T-helper 22 cell (primary cell): Measurements from ENCODE around the gene ILKAP.

Experiments
- DNase-seq: peaks from one replicate; pipeline ENCODE4 v3.0.0-alpha.2; 2020; ENCODE audit warnings: low read depth

Gene ILKAP

DNA sequence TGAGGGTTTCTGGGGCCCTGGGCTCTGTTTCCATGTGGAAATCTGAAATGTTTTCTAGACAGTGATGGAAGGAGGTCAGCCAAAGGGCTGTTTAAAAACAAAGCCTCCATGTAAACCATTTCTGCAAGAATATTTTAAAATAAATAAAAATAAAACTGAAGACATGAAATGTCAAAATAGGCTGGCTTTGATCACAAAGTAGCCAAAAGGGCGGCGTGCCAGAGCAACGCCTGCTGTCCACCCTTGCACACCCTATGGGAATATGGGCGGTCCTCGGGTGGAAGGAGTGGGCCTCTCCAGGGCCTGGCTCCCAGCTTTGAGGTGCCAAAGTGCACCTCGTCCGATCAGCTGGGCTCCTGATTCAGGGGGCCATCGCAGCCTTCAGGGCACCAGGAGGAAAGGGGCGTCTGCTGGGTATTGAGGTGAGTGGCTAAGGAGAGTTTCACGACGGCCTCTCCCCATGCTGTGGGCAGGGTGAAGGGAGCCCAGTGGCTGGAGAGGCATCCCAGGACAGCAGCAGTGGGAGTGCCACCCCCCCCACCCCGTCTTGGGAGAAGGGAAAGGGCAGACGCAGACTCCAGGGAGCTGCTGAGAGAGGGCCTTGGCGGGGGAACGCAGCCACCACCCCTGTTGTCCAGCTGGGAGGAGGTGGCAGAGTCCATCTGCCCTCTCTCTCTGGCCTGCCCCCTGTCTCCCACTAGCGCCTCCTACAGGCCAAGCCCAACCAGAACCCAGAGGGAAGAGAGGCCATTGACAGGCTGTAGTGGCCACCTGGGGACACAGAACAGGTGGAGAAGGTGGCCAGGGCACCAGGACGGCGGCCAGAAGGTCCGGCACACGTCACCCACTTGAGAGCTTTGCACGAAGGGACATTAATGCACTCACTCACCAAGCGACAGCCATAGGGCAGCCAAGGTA lies 50.5 kb downstream of the ILKAP start:
- DNase-seq: no peak

GRCh38 chr2:238151628-238152235 lies 51.8 kb downstream of the ILKAP start:
- no peak for DNase-seq

DNA sequence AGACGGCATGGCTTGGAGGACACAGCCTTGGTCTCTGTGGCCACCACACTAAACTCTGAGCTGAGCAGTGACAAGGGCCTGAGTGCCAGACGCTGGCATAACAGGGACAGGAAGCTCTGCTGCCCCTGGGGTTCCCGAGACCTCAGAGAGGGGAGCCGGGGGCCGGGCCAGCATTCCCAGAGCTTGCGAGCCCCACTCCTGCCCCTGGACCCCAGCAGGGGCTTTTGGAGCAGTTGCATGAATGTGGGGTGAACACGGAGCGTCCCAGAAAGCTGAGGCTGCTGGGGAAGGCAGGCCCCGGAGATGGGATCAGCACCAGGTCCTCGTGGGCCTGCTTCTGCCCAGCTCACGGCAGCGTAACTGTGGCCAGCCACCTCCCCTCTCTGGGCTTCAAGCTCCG lies 52.3 kb downstream of the ILKAP start:
- DNase-seq: no peak

- DNase-seq: no peak
Observed at GRCh38 chr2:238150686-238151085, 52.8 kb downstream of the ILKAP start.

- DNase-seq: no peak
Observed at GRCh38 chr2:238149841-238150572, 53.5 kb downstream of the ILKAP start.

- DNase-seq: no peak
Observed at GRCh38 chr2:238148981-238149380, 54.5 kb downstream of the ILKAP start.

GRCh38 chr2:238146884-238147544 lies 56.5 kb downstream of the ILKAP start:
- no peak for DNase-seq

DNA sequence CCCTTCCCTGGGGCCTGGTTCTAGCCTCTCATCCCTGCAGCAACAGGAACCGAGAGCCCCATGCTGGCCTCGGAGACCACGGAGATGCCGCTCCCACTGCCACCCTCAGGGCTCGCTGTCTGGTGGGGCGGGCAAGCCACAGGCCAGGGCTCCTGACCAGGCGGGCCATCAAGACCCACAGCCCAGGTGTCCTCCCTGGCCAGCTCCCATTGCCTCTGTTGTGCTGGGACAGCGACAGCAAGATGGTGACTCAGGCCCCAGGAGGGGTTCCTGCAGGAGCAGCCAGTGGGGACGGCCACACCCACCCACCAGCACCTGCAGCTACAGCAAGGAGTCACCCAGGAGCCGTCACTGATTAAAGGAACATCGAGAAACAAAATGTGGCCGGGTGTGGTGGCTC lies 57.6 kb downstream of the ILKAP start:
- no peak for DNase-seq

- no peak for DNase-seq
Observed at GRCh38 chr2:238145046-238145445, 58.4 kb downstream of the ILKAP start.

GRCh38 chr2:238144262-238144661 lies 59.2 kb downstream of the ILKAP start:
- no peak for DNase-seq

- DNase-seq: no peak
Observed at GRCh38 chr2:238143239-238143951, 60.1 kb downstream of the ILKAP start.

- DNase-seq: no peak
Observed at GRCh38 chr2:238142382-238143205, 60.9 kb downstream of the ILKAP start.

GRCh38 chr2:238141541-238142318 lies 61.8 kb downstream of the ILKAP start:
- DNase-seq: no peak

DNA sequence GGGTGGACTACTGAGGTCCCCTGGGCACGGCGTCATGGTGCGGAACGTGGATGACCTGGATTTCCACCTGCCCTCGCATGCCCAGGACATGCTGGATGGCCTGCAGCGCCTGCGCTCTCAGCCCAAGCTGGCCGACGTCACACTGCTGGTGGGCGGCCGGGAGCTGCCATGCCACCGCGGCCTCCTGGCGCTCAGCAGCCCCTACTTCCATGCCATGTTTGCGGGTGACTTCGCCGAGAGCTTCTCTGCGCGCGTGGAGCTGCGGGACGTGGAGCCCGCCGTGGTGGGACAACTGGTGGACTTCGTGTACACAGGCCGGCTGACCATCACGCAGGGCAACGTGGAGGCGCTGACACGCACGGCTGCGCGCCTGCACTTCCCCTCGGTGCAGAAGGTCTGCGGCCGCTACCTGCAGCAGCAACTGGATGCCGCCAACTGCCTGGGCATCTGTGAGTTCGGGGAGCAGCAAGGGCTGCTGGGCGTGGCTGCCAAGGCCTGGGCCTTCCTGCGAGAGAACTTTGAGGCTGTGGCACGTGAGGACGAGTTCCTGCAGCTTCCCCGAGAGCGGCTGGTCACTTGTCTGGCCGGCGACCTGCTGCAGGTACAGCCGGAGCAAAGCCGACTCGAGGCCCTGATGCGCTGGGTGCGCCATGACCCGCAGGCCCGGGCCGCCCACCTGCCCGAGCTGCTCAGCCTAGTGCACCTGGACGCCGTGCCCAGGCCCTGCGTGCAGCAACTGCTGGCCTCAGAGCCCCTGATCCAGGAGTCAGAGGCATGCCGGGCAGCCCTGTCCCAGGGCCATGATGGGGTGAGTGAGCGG lies 62.6 kb downstream of the ILKAP start:
- DNase-seq: no peak

- DNase-seq: no peak
Observed at GRCh38 chr2:238140040-238140439, 63.5 kb downstream of the ILKAP start.

DNA sequence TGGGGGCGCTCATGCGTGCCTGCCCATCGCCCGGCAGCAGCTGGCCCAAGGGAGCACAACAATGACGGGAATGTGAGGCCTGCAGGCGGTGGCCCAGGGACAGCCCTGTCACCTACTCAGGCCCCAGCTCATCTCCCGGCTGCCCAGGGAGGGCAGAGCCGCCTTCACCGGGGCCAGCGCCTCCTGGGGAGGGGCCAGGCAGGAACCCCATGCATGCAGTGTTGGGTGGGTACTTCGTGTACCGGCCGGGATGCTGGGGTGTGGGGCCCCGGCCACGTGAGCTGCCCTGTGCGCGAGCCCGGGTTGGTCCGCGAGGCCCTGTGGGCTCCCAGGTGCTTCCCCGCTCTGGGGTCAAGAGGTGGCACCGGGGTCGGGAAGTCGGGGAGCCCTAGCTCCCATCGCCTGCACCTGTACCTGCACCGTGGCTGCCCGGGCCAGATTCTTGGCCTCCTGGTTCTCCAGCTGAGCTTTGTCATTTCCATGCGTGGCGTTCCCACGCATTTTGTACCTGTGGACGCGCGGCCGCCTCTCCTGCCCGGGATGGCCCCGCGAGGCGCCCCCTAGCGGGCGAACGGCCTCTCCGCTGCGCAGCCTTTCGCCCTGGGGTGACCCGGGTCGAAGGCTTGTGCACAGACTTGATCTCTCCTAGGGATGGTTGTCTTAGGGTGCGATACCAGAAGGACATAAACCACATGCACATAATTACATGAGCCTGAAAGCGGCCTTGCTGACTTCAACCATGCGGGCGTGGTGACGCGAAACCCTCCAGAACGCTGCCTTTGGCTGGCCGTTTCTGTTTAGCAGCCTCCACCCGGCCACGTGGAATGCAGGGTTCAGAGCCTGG lies 64.1 kb downstream of the ILKAP start:
- DNase-seq: no peak

GRCh38 chr2:238138331-238139195 lies 64.9 kb downstream of the ILKAP start, which contains the start of gene KLHL30:
TSS of gene KLHL30 (plus strand) at chr2:238138668. CDS start at chr2:238140755, 2,087 bp downstream.
- DNase-seq: no peak
